HEK293 (cell line): ENCODE measurements around the gene SCAMP3.
A peak's percentile ranks its signal among the peaks of the same experiment; 100 is the strongest.

Source experiments
- CTCF ChIA-PET: fragments of 350-600 bp; formaldehyde crosslinking; extraction: SDS; loops from one replicate; lab custom pipeline; 2021; ENCODE audit warnings: antibody characterized with exemption; lab: Yijun Ruan, JAX
- POLR2A ChIA-PET: fragments of 300-600 bp; formaldehyde crosslinking; extraction: SDS; loops from one replicate; lab custom pipeline; 2020; ENCODE audit warnings: antibody characterized with exemption, inconsistent platforms; lab: Yijun Ruan, JAX
- H3K27ac ChIP-seq: fragments of 200-500 bp; sonication (Bioruptor generic); 2 replicates; pipeline ENCODE4 v1.5.1; 2014; ENCODE audit warnings: low read depth, low read length, control low read depth, inconsistent platforms; ENCODE audit errors: extremely low read depth
- H3K36me3 ChIP-seq, 2 experiments: fragments of 200-500 bp in 1 of 2; sonication (Bioruptor generic) in 1 of 2; 1 replicate in 1 of 2; 2 replicates in 1 of 2; pipeline ENCODE4 v1.5.1; 2014 to 2017; ENCODE audit warnings: inconsistent platforms in 2 of 2, low read length in 2 of 2; ENCODE audit not compliant: control insufficient read depth in 2 of 2, insufficient read depth in 1 of 2
- H3K4me1 ChIP-seq: fragments of 200-500 bp; sonication (Bioruptor generic); 2 replicates; pipeline ENCODE4 v1.5.1; 2014; ENCODE audit warnings: mild to moderate bottlenecking, low read length, inconsistent platforms; ENCODE audit not compliant: control insufficient read depth, insufficient read depth
- H3K4me3 ChIP-seq: 2 replicates; pipeline ENCODE4 v1.5.1; 2011; ENCODE audit warnings: low read depth, mild to moderate bottlenecking, control low read depth, low read length, moderate library complexity
- H3K9me3 ChIP-seq: fragments of 200-500 bp; sonication (Bioruptor generic); 2 replicates; pipeline ENCODE4 v1.5.1; 2014; ENCODE audit warnings: low read depth, low read length, inconsistent platforms; ENCODE audit not compliant: control insufficient read depth, insufficient read depth
- BCL11A ChIP-seq: fragments of 450-650 bp; formaldehyde crosslinking; IDR thresholded peaks from 2 replicates; pipeline ENCODE4 v1.5.1; 2016; ENCODE audit warnings: low read depth, missing biosample characterization, missing genetic modification characterization
- KLF7 ChIP-seq: fragments of 450-650 bp; formaldehyde crosslinking; IDR thresholded peaks from 2 replicates; pipeline ENCODE4 v1.5.1; 2016; ENCODE audit warnings: missing biosample characterization, missing genetic modification characterization, borderline replicate concordance
- PBX3 ChIP-seq: sonication (generic); formaldehyde crosslinking; IDR thresholded peaks from 2 replicates; pipeline ENCODE4 v1.8.1; 2022; ENCODE audit warnings: mild to moderate bottlenecking, moderate library complexity, missing genetic modification reagents
- SP2 ChIP-seq: fragments of 450-650 bp; formaldehyde crosslinking; IDR thresholded peaks from 2 replicates; pipeline ENCODE4 v1.5.1; 2016; ENCODE audit warnings: missing biosample characterization, missing genetic modification characterization
- TCF7L2 ChIP-seq: IDR thresholded peaks from 2 replicates; pipeline ENCODE4 v1.6.1; 2011; ENCODE audit warnings: low read depth, mild to moderate bottlenecking, inconsistent platforms, low read length, moderate library complexity, borderline replicate concordance
- ZBTB20 ChIP-seq: fragments of 450-650 bp; formaldehyde crosslinking; IDR thresholded peaks from 2 replicates; pipeline ENCODE4 v1.5.1; 2016; ENCODE audit warnings: missing biosample characterization, missing genetic modification characterization
- ZFHX2 ChIP-seq: fragments of 450-650 bp; formaldehyde crosslinking; conservative IDR thresholded peaks from 2 replicates; pipeline ENCODE4 v1.5.1; 2016; ENCODE audit warnings: missing biosample characterization, missing genetic modification characterization
- ZNF114 ChIP-seq: fragments of 450-650 bp; formaldehyde crosslinking; IDR thresholded peaks from 2 replicates; pipeline ENCODE4 v1.5.0; 2017; ENCODE audit warnings: missing biosample characterization, missing genetic modification characterization
- ZNF354C ChIP-seq: fragments of 450-650 bp; formaldehyde crosslinking; IDR thresholded peaks from 2 replicates; pipeline ENCODE4 v1.5.1; 2016; ENCODE audit warnings: missing biosample characterization, missing genetic modification characterization, low read depth, borderline replicate concordance
- ZNF529 ChIP-seq: fragments of 450-650 bp; formaldehyde crosslinking; IDR thresholded peaks from 2 replicates; pipeline ENCODE4 v1.5.1; 2017; ENCODE audit warnings: missing genetic modification characterization, missing biosample characterization; ENCODE audit not compliant: insufficient replicate concordance
- ZNF610 ChIP-seq: fragments of 450-650 bp; formaldehyde crosslinking; IDR thresholded peaks from 2 replicates; pipeline ENCODE4 v1.5.1; 2016; ENCODE audit warnings: missing biosample characterization, missing genetic modification characterization, borderline replicate concordance
- ZSCAN30 ChIP-seq: fragments of 450-650 bp; IDR thresholded peaks from 2 replicates; pipeline ENCODE4 v1.5.1; 2018; ENCODE audit warnings: missing biosample characterization, mild to moderate bottlenecking, missing genetic modification characterization, moderate library complexity
- ZXDB ChIP-seq: fragments of 450-650 bp; formaldehyde crosslinking; IDR thresholded peaks from 2 replicates; pipeline ENCODE4 v1.5.1; 2016; ENCODE audit warnings: missing biosample characterization, missing genetic modification characterization
- TF ChIP-seq, protein P1 (sequence below): fragments of 450-650 bp; formaldehyde crosslinking; IDR thresholded peaks from 2 replicates; pipeline ENCODE4 v1.5.1; 2016; ENCODE audit warnings: missing biosample characterization, missing genetic modification characterization
- TF ChIP-seq, protein P2 (sequence below): fragments of 450-650 bp; formaldehyde crosslinking; IDR thresholded peaks from 2 replicates; pipeline ENCODE4 v1.5.1; 2017; ENCODE audit warnings: missing biosample characterization, mild to moderate bottlenecking, missing genetic modification characterization, moderate library complexity
- TF ChIP-seq, protein P3 (sequence below): fragments of 450-650 bp; formaldehyde crosslinking; IDR thresholded peaks from 2 replicates; pipeline ENCODE4 v1.5.1; 2017; ENCODE audit warnings: missing biosample characterization, missing genetic modification characterization
- TF ChIP-seq, protein P4 (sequence below): fragments of 450-650 bp; formaldehyde crosslinking; IDR thresholded peaks from 2 replicates; pipeline ENCODE4 v1.5.1; 2016; ENCODE audit warnings: missing biosample characterization, missing genetic modification characterization
- TF ChIP-seq, protein P5 (sequence below): fragments of 450-650 bp; formaldehyde crosslinking; conservative IDR thresholded peaks from 2 replicates; pipeline ENCODE4 v1.5.1; 2016; ENCODE audit warnings: low read depth, missing biosample characterization, missing genetic modification characterization

The SCAMP3 gene

DNA sequence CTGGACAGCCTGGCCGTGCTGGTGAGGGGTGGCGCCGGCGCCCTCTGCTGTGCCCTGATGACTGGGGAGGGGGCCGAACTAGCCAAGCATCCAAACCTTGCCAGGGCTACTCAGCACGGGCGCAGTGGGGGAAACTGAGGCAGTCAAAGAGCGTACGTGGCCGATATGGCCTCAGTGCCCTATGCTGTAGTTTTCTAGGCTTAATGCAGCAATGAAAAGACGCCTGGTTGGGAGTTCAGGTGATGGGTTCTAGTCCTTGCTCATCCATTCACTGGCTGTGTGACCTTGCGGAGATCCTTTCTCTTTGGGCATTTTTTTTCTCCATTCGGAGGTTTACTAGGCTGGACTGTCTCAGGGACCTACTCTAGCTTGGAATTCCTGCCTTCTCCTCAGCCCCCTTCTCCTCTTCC lies 52.8 kb downstream of the SCAMP3 start (continued):
- TF ChIP-seq ZNF354C (tag by site-specific recombination) (no peak), ZNF114 (tag by site-specific recombination) (no peak), ZNF610 (tag by site-specific recombination) (0 out of 2 replicates have a peak, but pooled peaks have one; percentile 9)
- TF ChIP-seq, protein P1, sequence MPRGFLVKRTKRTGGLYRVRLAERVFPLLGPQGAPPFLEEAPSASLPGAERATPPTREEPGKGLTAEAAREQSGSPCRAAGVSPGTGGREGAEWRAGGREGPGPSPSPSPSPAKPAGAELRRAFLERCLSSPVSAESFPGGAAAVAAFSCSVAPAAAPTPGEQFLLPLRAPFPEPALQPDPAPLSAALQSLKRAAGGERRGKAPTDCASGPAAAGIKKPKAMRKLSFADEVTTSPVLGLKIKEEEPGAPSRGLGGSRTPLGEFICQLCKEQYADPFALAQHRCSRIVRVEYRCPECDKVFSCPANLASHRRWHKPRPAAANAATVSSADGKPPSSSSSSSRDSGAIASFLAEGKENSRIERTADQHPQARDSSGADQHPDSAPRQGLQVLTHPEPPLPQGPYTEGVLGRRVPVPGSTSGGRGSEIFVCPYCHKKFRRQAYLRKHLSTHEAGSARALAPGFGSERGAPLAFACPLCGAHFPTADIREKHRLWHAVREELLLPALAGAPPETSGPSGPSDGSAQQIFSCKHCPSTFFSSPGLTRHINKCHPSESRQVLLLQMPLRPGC (tag by site-specific recombination) = peak; percentile 37; the same call in 1 of the 2 replicates

GRCh38 chr1:155208541-155209311 lies 53.4 kb downstream of the SCAMP3 start, which contains the start of gene MTX1:
MTX1 (plus strand) TSS chr1:155208695; CDS start chr1:155208805, 110 bp downstream.
- ChIA-PET CTCF (interaction anchor here (0.6 to 3.6 kb wide), 8 partner anchors 15 to 115 kb away, joined by 3 to 28 read pairs (median 14); partner anchors contain the start of genes KRTCAP2 and TRIM46), POLR2A (interaction anchor here (0.5 to 1.8 kb wide), 8 partner anchors 8 to 589 kb away, joined by 3 to 7 read pairs (median 4); partner anchors contain the start of genes FDPS and KRTCAP2)
- Histone ChIP-seq H3K36me3 (peaks cover 0 to 23% of the 10 kb centered on the region in 2 experiments; a peak in 1 of 3 replicates), H3K27ac (peak within 1 kb of the TSS; percentile 86; the same call in 1 of the 2 replicates), H3K4me1 (peaks cover 4% of the 10 kb centered on the region), H3K4me3 (peak within 1 kb of the TSS; percentile 98), H3K9me3 (no peaks in the 10 kb centered on the region)
- TF ChIP-seq, protein P2, sequence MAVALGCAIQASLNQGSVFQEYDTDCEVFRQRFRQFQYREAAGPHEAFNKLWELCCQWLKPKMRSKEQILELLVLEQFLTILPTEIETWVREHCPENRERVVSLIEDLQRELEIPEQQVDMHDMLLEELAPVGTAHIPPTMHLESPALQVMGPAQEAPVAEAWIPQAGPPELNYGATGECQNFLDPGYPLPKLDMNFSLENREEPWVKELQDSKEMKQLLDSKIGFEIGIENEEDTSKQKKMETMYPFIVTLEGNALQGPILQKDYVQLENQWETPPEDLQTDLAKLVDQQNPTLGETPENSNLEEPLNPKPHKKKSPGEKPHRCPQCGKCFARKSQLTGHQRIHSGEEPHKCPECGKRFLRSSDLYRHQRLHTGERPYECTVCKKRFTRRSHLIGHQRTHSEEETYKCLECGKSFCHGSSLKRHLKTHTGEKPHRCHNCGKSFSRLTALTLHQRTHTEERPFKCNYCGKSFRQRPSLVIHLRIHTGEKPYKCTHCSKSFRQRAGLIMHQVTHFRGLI (tag by site-specific recombination) = peak; percentile 31; the same call in 1 of the 2 replicates
- peak; percentile 88; the same call in 1 of the 2 replicates for TF ChIP-seq KLF7 (tag by site-specific recombination)
- peak; percentile 87 for TF ChIP-seq ZBTB20
- TF ChIP-seq ZNF114 (tag by site-specific recombination) = no peak
- no peak for TF ChIP-seq ZNF529 (tag by site-specific recombination)
- TF ChIP-seq TCF7L2 = no peak
- TF ChIP-seq PBX3 (CRISPR knock-in tag) = peak; percentile 41; the same call in 1 of the 2 replicates
- peak; percentile 55 for TF ChIP-seq ZFHX2 (tag by site-specific recombination)
- TF ChIP-seq, protein P3, sequence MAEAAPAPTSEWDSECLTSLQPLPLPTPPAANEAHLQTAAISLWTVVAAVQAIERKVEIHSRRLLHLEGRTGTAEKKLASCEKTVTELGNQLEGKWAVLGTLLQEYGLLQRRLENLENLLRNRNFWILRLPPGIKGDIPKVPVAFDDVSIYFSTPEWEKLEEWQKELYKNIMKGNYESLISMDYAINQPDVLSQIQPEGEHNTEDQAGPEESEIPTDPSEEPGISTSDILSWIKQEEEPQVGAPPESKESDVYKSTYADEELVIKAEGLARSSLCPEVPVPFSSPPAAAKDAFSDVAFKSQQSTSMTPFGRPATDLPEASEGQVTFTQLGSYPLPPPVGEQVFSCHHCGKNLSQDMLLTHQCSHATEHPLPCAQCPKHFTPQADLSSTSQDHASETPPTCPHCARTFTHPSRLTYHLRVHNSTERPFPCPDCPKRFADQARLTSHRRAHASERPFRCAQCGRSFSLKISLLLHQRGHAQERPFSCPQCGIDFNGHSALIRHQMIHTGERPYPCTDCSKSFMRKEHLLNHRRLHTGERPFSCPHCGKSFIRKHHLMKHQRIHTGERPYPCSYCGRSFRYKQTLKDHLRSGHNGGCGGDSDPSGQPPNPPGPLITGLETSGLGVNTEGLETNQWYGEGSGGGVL (tag by site-specific recombination) = peak; percentile 86
- TF ChIP-seq ZXDB (tag by site-specific recombination) = peak; percentile 82
- TF ChIP-seq, protein P4, sequence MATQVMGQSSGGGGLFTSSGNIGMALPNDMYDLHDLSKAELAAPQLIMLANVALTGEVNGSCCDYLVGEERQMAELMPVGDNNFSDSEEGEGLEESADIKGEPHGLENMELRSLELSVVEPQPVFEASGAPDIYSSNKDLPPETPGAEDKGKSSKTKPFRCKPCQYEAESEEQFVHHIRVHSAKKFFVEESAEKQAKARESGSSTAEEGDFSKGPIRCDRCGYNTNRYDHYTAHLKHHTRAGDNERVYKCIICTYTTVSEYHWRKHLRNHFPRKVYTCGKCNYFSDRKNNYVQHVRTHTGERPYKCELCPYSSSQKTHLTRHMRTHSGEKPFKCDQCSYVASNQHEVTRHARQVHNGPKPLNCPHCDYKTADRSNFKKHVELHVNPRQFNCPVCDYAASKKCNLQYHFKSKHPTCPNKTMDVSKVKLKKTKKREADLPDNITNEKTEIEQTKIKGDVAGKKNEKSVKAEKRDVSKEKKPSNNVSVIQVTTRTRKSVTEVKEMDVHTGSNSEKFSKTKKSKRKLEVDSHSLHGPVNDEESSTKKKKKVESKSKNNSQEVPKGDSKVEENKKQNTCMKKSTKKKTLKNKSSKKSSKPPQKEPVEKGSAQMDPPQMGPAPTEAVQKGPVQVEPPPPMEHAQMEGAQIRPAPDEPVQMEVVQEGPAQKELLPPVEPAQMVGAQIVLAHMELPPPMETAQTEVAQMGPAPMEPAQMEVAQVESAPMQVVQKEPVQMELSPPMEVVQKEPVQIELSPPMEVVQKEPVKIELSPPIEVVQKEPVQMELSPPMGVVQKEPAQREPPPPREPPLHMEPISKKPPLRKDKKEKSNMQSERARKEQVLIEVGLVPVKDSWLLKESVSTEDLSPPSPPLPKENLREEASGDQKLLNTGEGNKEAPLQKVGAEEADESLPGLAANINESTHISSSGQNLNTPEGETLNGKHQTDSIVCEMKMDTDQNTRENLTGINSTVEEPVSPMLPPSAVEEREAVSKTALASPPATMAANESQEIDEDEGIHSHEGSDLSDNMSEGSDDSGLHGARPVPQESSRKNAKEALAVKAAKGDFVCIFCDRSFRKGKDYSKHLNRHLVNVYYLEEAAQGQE (tag by site-specific recombination) = 0 out of 2 replicates have a peak, but pooled peaks have one; percentile 18
- TF ChIP-seq ZSCAN30 (tag by site-specific recombination) = peak; percentile 87
- TF ChIP-seq SP2 (tag by site-specific recombination) = peak; percentile 85
- TF ChIP-seq BCL11A (tag by site-specific recombination) = peak; percentile 48
- TF ChIP-seq, protein P5, sequence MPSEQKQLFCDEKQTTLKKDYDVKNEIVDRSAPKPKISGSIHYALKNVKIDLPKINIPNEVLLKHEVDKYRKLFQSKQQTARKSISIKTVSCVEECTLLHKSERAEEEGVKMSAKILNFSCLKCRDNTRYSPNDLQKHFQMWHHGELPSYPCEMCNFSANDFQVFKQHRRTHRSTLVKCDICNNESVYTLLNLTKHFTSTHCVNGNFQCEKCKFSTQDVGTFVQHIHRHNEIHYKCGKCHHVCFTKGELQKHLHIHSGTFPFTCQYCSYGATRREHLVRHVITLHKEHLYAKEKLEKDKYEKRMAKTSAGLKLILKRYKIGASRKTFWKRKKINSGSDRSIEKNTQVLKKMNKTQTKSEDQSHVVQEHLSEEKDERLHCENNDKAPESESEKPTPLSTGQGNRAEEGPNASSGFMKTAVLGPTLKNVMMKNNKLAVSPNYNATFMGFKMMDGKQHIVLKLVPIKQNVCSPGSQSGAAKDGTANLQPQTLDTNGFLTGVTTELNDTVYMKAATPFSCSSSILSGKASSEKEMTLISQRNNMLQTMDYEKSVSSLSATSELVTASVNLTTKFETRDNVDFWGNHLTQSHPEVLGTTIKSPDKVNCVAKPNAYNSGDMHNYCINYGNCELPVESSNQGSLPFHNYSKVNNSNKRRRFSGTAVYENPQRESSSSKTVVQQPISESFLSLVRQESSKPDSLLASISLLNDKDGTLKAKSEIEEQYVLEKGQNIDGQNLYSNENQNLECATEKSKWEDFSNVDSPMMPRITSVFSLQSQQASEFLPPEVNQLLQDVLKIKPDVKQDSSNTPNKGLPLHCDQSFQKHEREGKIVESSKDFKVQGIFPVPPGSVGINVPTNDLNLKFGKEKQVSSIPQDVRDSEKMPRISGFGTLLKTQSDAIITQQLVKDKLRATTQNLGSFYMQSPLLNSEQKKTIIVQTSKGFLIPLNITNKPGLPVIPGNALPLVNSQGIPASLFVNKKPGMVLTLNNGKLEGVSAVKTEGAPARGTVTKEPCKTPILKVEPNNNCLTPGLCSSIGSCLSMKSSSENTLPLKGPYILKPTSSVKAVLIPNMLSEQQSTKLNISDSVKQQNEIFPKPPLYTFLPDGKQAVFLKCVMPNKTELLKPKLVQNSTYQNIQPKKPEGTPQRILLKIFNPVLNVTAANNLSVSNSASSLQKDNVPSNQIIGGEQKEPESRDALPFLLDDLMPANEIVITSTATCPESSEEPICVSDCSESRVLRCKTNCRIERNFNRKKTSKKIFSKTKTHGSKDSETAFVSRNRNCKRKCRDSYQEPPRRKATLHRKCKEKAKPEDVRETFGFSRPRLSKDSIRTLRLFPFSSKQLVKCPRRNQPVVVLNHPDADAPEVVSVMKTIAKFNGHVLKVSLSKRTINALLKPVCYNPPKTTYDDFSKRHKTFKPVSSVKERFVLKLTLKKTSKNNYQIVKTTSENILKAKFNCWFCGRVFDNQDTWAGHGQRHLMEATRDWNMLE (tag by site-specific recombination) = peak; percentile 81
